Measurements from ENCODE around the gene DGKB.
"Not testable (repeated sequence)": the region's sequence is repeated elsewhere in the genome, so short reads cannot be mapped to it uniquely, and the experiment has no call there.

The DGKB gene

GRCh38 chr7:14286036-14286435, 616.5 kb downstream of the DGKB start:
- Mint-ChIP-seq H3K4me3 (no peak overlapping the region), H3K36me3 (ENCODE audit: low read depth) (no peaks in the 10 kb centered on the region), H3K27ac (no peak overlapping the region), H3K27me3 (no peaks in the 10 kb centered on the region), H3K4me1 (ENCODE audit: low read depth) (no peaks in the 10 kb centered on the region), H3K9me3 (no peaks in the 10 kb centered on the region)

GRCh38 chr7:14279065-14279871, 623.3 kb downstream of the DGKB start:
- H3K9me3 Mint-ChIP-seq; H3K4me3 Mint-ChIP-seq; H3K36me3 Mint-ChIP-seq (ENCODE audit: low read depth); H3K27me3 Mint-ChIP-seq; H3K27ac Mint-ChIP-seq; H3K4me1 Mint-ChIP-seq (ENCODE audit: low read depth): not testable (repeated sequence)

- no peaks in the 10 kb centered on the region for H3K36me3 Mint-ChIP-seq (ENCODE audit: low read depth)
- H3K9me3 Mint-ChIP-seq = peaks cover 7% of the 10 kb centered on the region
- H3K27me3 Mint-ChIP-seq = peaks cover 7% of the 10 kb centered on the region
- no peak overlapping the region for H3K4me3 Mint-ChIP-seq
- no peaks in the 10 kb centered on the region for H3K4me1 Mint-ChIP-seq (ENCODE audit: low read depth)
- no peak overlapping the region for H3K27ac Mint-ChIP-seq
These were observed 627.2 kb downstream of the DGKB start for GRCh38 chr7:14275356-14275755.

- no peaks in the 10 kb centered on the region for H3K4me1 Mint-ChIP-seq (ENCODE audit: low read depth)
- no peak overlapping the region for H3K4me3 Mint-ChIP-seq
- H3K27me3 Mint-ChIP-seq = no peaks in the 10 kb centered on the region
- H3K27ac Mint-ChIP-seq = no peak overlapping the region
- no peaks in the 10 kb centered on the region for H3K36me3 Mint-ChIP-seq (ENCODE audit: low read depth)
- H3K9me3 Mint-ChIP-seq = no peaks in the 10 kb centered on the region
These were observed 631.1 kb downstream of the DGKB start for GRCh38 chr7:14271441-14271840.

- Mint-ChIP-seq H3K9me3 (no peaks in the 10 kb centered on the region), H3K27me3 (no peaks in the 10 kb centered on the region), H3K4me3 (no peak overlapping the region), H3K27ac (no peak overlapping the region), H3K36me3 (ENCODE audit: low read depth) (no peaks in the 10 kb centered on the region), H3K4me1 (ENCODE audit: low read depth) (no peaks in the 10 kb centered on the region)
These were observed 632.5 kb downstream of the DGKB start for GRCh38 chr7:14270099-14270498.

- Mint-ChIP-seq H3K4me1 (ENCODE audit: low read depth) (no peaks in the 10 kb centered on the region), H3K36me3 (ENCODE audit: low read depth) (no peaks in the 10 kb centered on the region), H3K4me3 (no peak overlapping the region), H3K9me3 (no peaks in the 10 kb centered on the region), H3K27ac (no peak overlapping the region), H3K27me3 (no peaks in the 10 kb centered on the region)
These were observed 642.5 kb downstream of the DGKB start for GRCh38 chr7:14260011-14260410.

GRCh38 chr7:14258861-14259260, 643.7 kb downstream of the DGKB start:
- Mint-ChIP-seq H3K36me3 (ENCODE audit: low read depth) (no peaks in the 10 kb centered on the region), H3K4me3 (no peak overlapping the region), H3K4me1 (ENCODE audit: low read depth) (no peaks in the 10 kb centered on the region), H3K27me3 (no peaks in the 10 kb centered on the region), H3K9me3 (no peaks in the 10 kb centered on the region), H3K27ac (no peak overlapping the region)

- H3K4me1 Mint-ChIP-seq (ENCODE audit: low read depth) = no peaks in the 10 kb centered on the region
- H3K4me3 Mint-ChIP-seq = no peak overlapping the region
- no peaks in the 10 kb centered on the region for H3K36me3 Mint-ChIP-seq (ENCODE audit: low read depth)
- H3K27me3 Mint-ChIP-seq = no peaks in the 10 kb centered on the region
- no peak overlapping the region for H3K27ac Mint-ChIP-seq
- no peaks in the 10 kb centered on the region for H3K9me3 Mint-ChIP-seq
These were observed 644.1 kb downstream of the DGKB start for GRCh38 chr7:14258441-14258840.

- Mint-ChIP-seq H3K27ac (no peak overlapping the region), H3K36me3 (ENCODE audit: low read depth) (no peaks in the 10 kb centered on the region), H3K4me1 (ENCODE audit: low read depth) (no peaks in the 10 kb centered on the region), H3K4me3 (no peak overlapping the region), H3K27me3 (no peaks in the 10 kb centered on the region), H3K9me3 (peaks cover 5% of the 10 kb centered on the region)
These were observed 650.1 kb downstream of the DGKB start for GRCh38 chr7:14252458-14252857.

GRCh38 chr7:14242175-14242574, 660.4 kb downstream of the DGKB start:
- H3K27me3 Mint-ChIP-seq = no peaks in the 10 kb centered on the region
- no peaks in the 10 kb centered on the region for H3K4me1 Mint-ChIP-seq (ENCODE audit: low read depth)
- peaks cover 4% of the 10 kb centered on the region for H3K9me3 Mint-ChIP-seq
- H3K4me3 Mint-ChIP-seq = no peak overlapping the region
- H3K36me3 Mint-ChIP-seq (ENCODE audit: low read depth) = no peaks in the 10 kb centered on the region
- H3K27ac Mint-ChIP-seq = no peak overlapping the region

GRCh38 chr7:14236834-14237233, 665.7 kb downstream of the DGKB start:
- no peaks in the 10 kb centered on the region for H3K4me1 Mint-ChIP-seq (ENCODE audit: low read depth)
- H3K4me3 Mint-ChIP-seq = no peak overlapping the region
- no peaks in the 10 kb centered on the region for H3K36me3 Mint-ChIP-seq (ENCODE audit: low read depth)
- H3K9me3 Mint-ChIP-seq = no peaks in the 10 kb centered on the region
- H3K27me3 Mint-ChIP-seq = no peaks in the 10 kb centered on the region
- no peak overlapping the region for H3K27ac Mint-ChIP-seq

- no peak overlapping the region for H3K4me3 Mint-ChIP-seq
- no peak overlapping the region for H3K27ac Mint-ChIP-seq
- H3K27me3 Mint-ChIP-seq = no peaks in the 10 kb centered on the region
- H3K36me3 Mint-ChIP-seq (ENCODE audit: low read depth) = no peaks in the 10 kb centered on the region
- H3K4me1 Mint-ChIP-seq (ENCODE audit: low read depth) = no peaks in the 10 kb centered on the region
- H3K9me3 Mint-ChIP-seq = no peaks in the 10 kb centered on the region
These were observed 667.5 kb downstream of the DGKB start for GRCh38 chr7:14235056-14235455.

- Mint-ChIP-seq H3K9me3 (no peaks in the 10 kb centered on the region), H3K27me3 (no peaks in the 10 kb centered on the region), H3K27ac (no peak overlapping the region), H3K4me3 (no peak overlapping the region), H3K4me1 (ENCODE audit: low read depth) (no peaks in the 10 kb centered on the region), H3K36me3 (ENCODE audit: low read depth) (no peaks in the 10 kb centered on the region)
These were observed 668.6 kb downstream of the DGKB start for GRCh38 chr7:14233868-14234369.

- no peaks in the 10 kb centered on the region for H3K36me3 Mint-ChIP-seq (ENCODE audit: low read depth)
- no peaks in the 10 kb centered on the region for H3K4me1 Mint-ChIP-seq (ENCODE audit: low read depth)
- peak overlapping the region; percentile 46 for H3K27ac Mint-ChIP-seq
- no peak overlapping the region for H3K4me3 Mint-ChIP-seq
- no peaks in the 10 kb centered on the region for H3K9me3 Mint-ChIP-seq
- no peaks in the 10 kb centered on the region for H3K27me3 Mint-ChIP-seq
These were observed 669.3 kb downstream of the DGKB start for GRCh38 chr7:14233076-14233867.

GRCh38 chr7:14229047-14229446, 673.5 kb downstream of the DGKB start:
- Mint-ChIP-seq H3K36me3 (ENCODE audit: low read depth) (no peaks in the 10 kb centered on the region), H3K9me3 (no peaks in the 10 kb centered on the region), H3K4me1 (ENCODE audit: low read depth) (no peaks in the 10 kb centered on the region), H3K4me3 (no peak overlapping the region), H3K27ac (no peak overlapping the region), H3K27me3 (no peaks in the 10 kb centered on the region)
